ENCODE results near the gene AKAP13. TPM values are rescaled to one million over a fixed set of nuclear protein-coding genes. Genes with fewer than 3 reads are reported as not detected.

Gene AKAP13
- total and polyA plus RNA-seq, 2 of the 13 experiments (the other 11 are each of a cell fraction or from before 2014, with no cell fraction given): 6.7 to 27.1 TPM

- TF ChIP-seq SIX1 (CRISPR knock-in tag; IDR thresholded peaks at IDR 0.05; ENCODE audit: borderline replicate concordance): no peak
- TF ChIP-seq ZNF407 (CRISPR knock-in tag; IDR thresholded peaks at IDR 0.05; ENCODE audit: not compliant biosample characterization): no peak
- TF ChIP-seq AHR (CRISPR knock-in tag; IDR thresholded peaks at IDR 0.05): no peak
- TF ChIP-seq NBN (conservative IDR thresholded peaks at IDR 0.05): no peak
- TF ChIP-seq WIZ (CRISPR knock-in tag; IDR thresholded peaks at IDR 0.05): no peak
- no peak for TF ChIP-seq KLF13 (CRISPR knock-in tag; IDR thresholded peaks at IDR 0.05)
- TF ChIP-seq SP140L (CRISPR knock-in tag; IDR thresholded peaks at IDR 0.05; ENCODE audit: borderline replicate concordance): no peak
- TF ChIP-seq SMC3 (IDR thresholded peaks at IDR 0.05; ENCODE audit: low read length): peak; percentile 31; the same call in 1 of the 2 replicates
- no peak for TF ChIP-seq ZBTB25 (CRISPR knock-in tag; IDR thresholded peaks at IDR 0.05)
- no peak for TF ChIP-seq FOXO1 (CRISPR knock-in tag; IDR thresholded peaks at IDR 0.05)
- no peak for TF ChIP-seq ZSCAN31 (CRISPR knock-in tag; IDR thresholded peaks at IDR 0.05; ENCODE audit: low read depth)
- no peak for TF ChIP-seq MTA3 (CRISPR knock-in tag; IDR thresholded peaks at IDR 0.05)
- no peak for TF ChIP-seq HNRNPH1 (optimal IDR thresholded peaks at IDR 0.05; ENCODE audit: low read depth, low read length)
- no peak for TF ChIP-seq ZMAT5 (CRISPR knock-in tag; IDR thresholded peaks at IDR 0.05; ENCODE audit: borderline replicate concordance, low read depth)
- no peak for TF ChIP-seq ZNF430 (CRISPR knock-in tag; IDR thresholded peaks at IDR 0.05)
- TF ChIP-seq GTF2F1 (IDR thresholded peaks at IDR 0.05; ENCODE audit: low read length): no peak
- no peak for TF ChIP-seq NFAT5 (CRISPR knock-in tag; IDR thresholded peaks at IDR 0.05)
Measured at GRCh38 chr15:85443593-85444087, 63.2 kb downstream of the AKAP13 start (continued).
